ENCODE data around the gene RFXAP. TPM values are rescaled to one million over a fixed set of nuclear protein-coding genes. Genes with fewer than 3 reads are reported as not detected.

The RFXAP gene
- total and polyA plus RNA-seq, 9 of the 15 experiments (the other 6 are each of a cell fraction or from before 2014, with no cell fraction given): 2.1 to 9.7 (median 2.9) TPM

- no peak for TF ChIP-seq HMGN3 (IDR thresholded peaks at IDR 0.05; ENCODE audit: borderline replicate concordance, extremely low read depth, insufficient read length, low read depth, low read length)
- TF ChIP-seq ZNF277 (CRISPR knock-in tag; IDR thresholded peaks at IDR 0.05; ENCODE audit: borderline replicate concordance): no peak
- TF ChIP-seq ZNF217 (CRISPR knock-in tag; IDR thresholded peaks at IDR 0.05): no peak
- TF ChIP-seq NONO (IDR thresholded peaks at IDR 0.05; ENCODE audit: low read depth in 2 of 2, low read length in 1 of 2): no peak
- no peak for TF ChIP-seq ZNF76 (CRISPR knock-in tag; IDR thresholded peaks at IDR 0.05; ENCODE audit: borderline replicate concordance)
Measured at GRCh38 chr13:36794706-36795105, 24.3 kb upstream of the RFXAP start (continued).

- Histone ChIP-seq H3K4me2 (ENCODE audit: insufficient read depth, low read length) (no peak overlapping the region), H2AFZ (ENCODE audit: low read depth, low read length) (no peak overlapping the region), H3K36me3 (ENCODE audit: control insufficient read depth, insufficient read depth, low read length) (no peaks in the 10 kb centered on the region), H3K9me1 (ENCODE audit: control insufficient read depth, insufficient read depth, low read length) (no peaks in the 10 kb centered on the region), H3K27me3 (ENCODE audit: control insufficient read depth in 2 of 2, insufficient read depth in 2 of 2, low read length in 2 of 2) (peaks cover 0 to 3% of the 10 kb centered on the region in 2 experiments; a peak in 1 of 5 replicates), H3K4me1 (replicated peaks in 1 of 2; ENCODE audit: control insufficient read depth in 2 of 2, insufficient read depth in 2 of 2, low read length in 2 of 2) (no peaks in the 10 kb centered on the region), H3K4me3 (no peak overlapping the region), H3K9me3 (replicated peaks; ENCODE audit: control insufficient read depth, insufficient read depth, low read depth, low read length) (no peaks in the 10 kb centered on the region), H3K27ac (ENCODE audit: extremely low read depth, low read depth, low read length) (no peak overlapping the region), H3K79me2 (ENCODE audit: control insufficient read depth, insufficient read depth, low read length) (no peaks in the 10 kb centered on the region), H3K9ac (ENCODE audit: insufficient read depth in 1 of 2, low read depth in 2 of 2, low read length in 2 of 2) (no peak overlapping the region), H4K20me1 (replicated peaks; ENCODE audit: control insufficient read depth, insufficient read depth, low read length) (no peaks in the 10 kb centered on the region)
- in situ Hi-C loops (cut with MboI): no loop called here
- POLR2A ChIA-PET: no interaction called here
- no TSS peak for BruUV-seq (replicated peaks)
- no peak for FAIRE-seq
- TF ChIP-seq RFX5 (IDR thresholded peaks at IDR 0.05; ENCODE audit: low read depth, low read length): no peak
- no peak for TF ChIP-seq ZNF165 (CRISPR knock-in tag; IDR thresholded peaks at IDR 0.05; ENCODE audit: borderline replicate concordance)
- TF ChIP-seq TFAP4 (CRISPR knock-in tag; IDR thresholded peaks at IDR 0.05; ENCODE audit: borderline replicate concordance): no peak
- TF ChIP-seq C11orf30 (IDR thresholded peaks at IDR 0.05; ENCODE audit: low read depth): no peak
- WGBS (ENCODE audit: insufficient coverage, low coverage, missing lambda C conversion rate): 0% methylated on average over 3 of the region's 6 CpGs
- CTCF ChIA-PET (ENCODE audit: low intra/inter-chr PET ratio): no interaction called here
- no peak for ATAC-seq
- intact Hi-C loops (cut with micrococcal nuclease): no loop called here
- DNase-seq (ENCODE audit: extremely low read depth in 1 of 4, low spot score in 3 of 4): no peak
Measured at GRCh38 chr13:36795463-36795862, 23.6 kb upstream of the RFXAP start.
